ENCODE results near the gene ZNF362.

GRCh38 chr1:33235521-33235920 lies 20.8 kb upstream of the ZNF362 start:
- TF ChIP-seq CTCF (IDR thresholded peaks at IDR 0.05) (no peak), POLR2A (IDR thresholded peaks at IDR 0.05) (no peak), EP300 (IDR thresholded peaks at IDR 0.05) (no peak), POLR2AphosphoS5 (IDR thresholded peaks at IDR 0.05) (no peak)

Data from stomach (tissue), 4 donors.